ENCODE results near the gene EOMES.
A peak's percentile ranks its signal among the peaks of the same experiment; 100 is the strongest.
"Not testable (repeated sequence)": the region's sequence is repeated elsewhere in the genome, so short reads cannot be mapped to it uniquely, and the experiment has no call there.

The EOMES gene

DNA sequence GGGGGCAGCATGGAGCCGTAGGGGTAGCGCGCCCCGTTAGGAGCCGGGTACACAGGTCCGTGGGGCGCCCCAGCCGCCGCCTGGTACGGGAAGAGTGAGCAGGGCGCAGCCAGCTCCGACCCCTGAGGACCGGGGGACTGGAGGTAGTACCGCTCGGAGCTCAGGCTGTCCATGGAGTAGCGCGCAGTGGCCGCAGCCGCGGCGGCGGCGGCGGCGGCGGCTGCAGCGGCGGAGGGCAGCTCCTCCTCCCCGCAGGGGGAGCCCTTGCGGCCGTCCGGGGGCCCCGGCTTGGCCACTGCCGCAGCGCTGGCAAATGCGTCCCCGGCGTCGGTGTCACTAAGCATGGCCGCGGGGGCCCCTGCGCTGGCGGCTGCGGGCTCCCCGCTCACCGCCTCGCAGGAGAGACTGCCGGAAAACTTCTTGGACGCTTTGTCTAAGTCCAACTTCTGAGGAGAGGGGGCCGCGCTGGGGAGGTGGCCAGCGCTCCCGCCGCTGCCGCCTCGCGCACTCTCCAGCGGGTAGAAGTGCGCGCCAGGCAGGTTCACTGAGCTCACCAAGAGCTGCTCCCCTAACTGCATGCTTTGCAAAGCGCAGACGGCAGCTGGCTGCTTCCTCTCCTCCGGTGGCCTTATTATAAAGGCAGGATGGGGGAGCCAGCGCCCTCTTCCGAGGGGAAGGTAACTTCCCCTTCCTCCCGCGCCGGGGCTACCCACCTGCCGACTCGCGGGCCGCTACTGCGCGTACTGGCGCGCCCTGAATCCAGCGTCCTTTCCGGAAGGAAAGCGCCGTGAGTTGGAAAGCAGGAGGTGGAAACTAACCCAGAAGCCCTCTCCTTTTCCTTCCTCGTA is at the start of gene EOMES:
TSS of gene EOMES (minus strand) at position 607 of the 848 bp plus-strand sequence. CDS start at position 578, 29 bp downstream.
- DNase-seq (ENCODE audit: low read depth), result peak; percentile 50

- not testable (repeated sequence) for DNase-seq (ENCODE audit: low read depth)
Observed at GRCh38 chr3:27770384-27770783, 48.3 kb upstream of the EOMES start.

GRCh38 chr3:27767000-27767399 is 44.9 kb upstream of the EOMES start:
- no peak for DNase-seq (ENCODE audit: low read depth)

DNA sequence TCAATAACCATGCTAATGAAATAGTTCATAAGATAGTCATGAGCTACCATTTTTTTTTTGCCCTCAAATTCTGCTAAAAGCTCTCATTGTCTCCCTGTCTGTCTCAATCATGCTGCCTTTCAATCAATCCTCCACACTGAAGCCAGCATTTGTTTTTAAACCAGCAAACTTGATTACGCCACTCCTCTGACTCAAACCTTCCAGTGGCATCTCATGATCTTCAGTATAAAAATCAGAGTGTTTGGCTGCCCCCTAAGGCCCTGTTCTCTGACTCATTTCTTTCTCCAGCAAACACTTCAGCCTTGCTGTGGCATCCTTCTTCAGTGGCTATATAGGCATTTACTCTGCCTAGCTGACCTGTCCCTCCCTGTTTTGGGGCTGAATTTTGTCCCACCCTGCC is 36.0 kb upstream of the EOMES start:
- DNase-seq (ENCODE audit: low read depth), result peak; percentile 3

- DNase-seq (ENCODE audit: low read depth), result no peak
Observed at GRCh38 chr3:27756877-27757276, 34.8 kb upstream of the EOMES start.

GRCh38 chr3:27752926-27753325 is 30.8 kb upstream of the EOMES start:
- DNase-seq (ENCODE audit: low read depth), result no peak

DNA sequence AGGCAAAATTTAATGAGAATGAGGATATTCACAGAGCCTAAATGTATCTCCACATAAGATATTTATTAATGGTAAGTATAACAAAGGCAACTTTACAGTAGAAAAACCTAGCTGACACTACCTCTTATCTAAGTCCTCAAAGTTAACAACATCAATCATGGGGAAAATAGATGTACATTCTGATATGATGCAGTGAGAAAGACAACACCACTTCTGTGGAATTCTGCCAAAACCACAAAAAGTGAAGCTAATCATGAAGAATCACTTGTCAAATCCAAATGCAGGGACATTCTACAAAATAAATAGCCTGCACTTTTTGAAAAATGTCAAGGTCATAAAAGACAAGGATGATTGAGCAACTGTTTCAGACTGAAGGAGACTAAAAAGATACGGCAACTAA is 27.5 kb upstream of the EOMES start:
- DNase-seq (ENCODE audit: low read depth), result no peak

GRCh38 chr3:27746838-27747237 is 24.7 kb upstream of the EOMES start:
- no peak for DNase-seq (ENCODE audit: low read depth)

- DNase-seq (ENCODE audit: low read depth), result no peak
Observed at GRCh38 chr3:27740854-27741253, 18.7 kb upstream of the EOMES start.

DNA sequence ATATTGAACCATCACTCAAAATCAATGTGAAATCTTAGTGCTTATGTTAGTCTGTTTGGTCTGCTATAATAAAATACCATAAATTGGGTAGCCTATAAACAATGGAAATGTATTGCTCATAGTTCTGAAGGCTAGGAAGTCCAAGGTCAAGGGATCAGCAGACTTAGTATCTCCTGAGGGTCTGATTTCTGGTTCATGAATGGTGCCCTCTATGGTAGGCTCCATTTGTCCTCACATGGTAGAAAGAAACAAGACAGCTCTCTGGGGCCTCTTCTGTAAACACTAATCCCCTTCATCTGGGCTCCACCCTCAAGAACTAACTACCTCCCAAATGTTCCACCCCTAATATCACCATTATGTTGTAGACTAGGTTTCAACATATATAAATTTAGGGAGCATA is 15.0 kb upstream of the EOMES start:
- no peak for DNase-seq (ENCODE audit: low read depth)

GRCh38 chr3:27730774-27731659 is 8.9 kb upstream of the EOMES start:
- no peak for DNase-seq (ENCODE audit: low read depth)

DNA sequence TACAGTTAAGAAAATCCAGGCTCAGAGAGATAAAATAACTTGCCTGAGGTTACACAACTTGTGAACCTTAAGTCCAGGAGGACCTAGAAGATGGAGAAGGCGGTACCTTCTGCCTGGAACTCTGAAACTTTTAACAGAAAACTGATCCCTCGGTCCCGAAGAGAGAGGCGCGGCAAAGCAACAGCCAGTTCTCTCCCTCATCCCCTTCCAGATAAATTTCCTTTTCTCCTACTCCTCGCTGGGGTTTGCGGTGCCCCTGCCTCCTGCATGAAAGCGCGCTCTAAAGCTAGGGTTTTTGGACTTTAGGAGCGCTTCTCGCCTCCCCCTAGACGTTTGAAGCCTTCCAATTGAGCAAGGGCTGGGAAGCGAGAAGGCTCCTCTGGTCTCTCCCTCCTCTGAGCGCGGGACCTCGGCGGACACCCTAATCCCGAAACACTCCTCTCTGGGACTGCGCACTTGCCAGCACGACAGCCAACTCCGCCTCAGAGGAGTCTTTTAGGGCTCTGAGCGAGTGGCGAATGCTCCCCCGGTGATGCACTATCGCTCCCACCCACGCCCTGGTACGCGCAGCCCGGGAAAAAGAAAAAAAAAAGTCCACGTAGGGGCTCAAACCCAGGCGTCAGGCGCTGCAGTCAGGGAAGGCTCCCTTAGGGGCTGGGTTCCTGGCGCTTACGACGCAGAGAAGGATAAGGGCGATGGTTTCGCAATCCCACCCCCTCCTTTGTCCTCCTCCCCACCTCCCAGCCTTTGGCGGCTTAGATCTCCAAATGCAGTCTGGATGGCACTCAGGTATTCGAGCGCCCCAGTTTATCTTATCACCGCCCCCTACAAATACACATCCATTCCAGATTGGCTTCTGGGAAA is 7.9 kb upstream of the EOMES start:
- DNase-seq (ENCODE audit: low read depth), result peak; percentile 35

GRCh38 chr3:27729325-27729724 is 7.2 kb upstream of the EOMES start:
- no peak for DNase-seq (ENCODE audit: low read depth)

DNA sequence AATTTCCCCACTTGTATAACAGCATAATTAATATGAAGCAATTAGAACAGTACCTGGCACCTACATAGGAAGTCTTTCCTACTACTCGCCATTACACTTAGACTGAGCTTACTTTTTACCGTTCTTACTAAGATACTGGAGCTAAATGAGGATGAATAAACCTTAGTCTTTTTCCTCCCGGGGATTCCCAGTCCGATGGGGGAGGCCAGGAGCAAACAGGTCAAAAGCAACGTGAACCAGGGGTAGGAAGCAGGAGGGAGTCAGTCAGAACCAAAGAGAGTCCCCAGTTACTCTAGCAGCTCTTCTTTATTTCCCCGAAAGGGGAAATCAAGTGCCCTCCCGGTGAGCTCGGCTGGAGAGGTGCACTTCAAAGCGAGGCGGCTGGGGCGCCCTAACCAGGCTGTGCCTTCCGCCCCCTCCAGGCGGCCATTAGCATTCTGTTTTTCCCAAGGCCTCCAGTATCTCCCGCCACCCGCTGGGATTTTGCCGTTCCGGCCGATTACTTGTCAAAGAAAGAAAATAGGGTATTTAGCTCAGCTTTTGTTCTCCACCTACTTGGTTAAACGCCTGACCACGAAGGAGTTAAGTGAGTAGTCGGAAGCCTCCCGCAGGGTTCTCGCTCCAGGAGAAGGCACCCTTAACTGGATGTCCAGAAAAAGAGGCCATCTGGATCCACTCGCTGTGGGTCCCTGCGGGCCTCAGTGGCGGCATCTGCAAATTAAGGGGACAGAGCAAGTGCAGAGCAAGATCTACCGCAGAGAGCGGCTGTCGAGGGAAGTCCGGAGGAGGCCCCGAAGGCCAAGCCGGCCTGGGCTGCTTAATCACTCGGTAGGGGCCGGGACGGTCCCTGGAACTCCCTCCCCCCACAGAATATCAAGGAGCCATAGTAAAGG is 6.3 kb upstream of the EOMES start:
- no peak for DNase-seq (ENCODE audit: low read depth)

DNA sequence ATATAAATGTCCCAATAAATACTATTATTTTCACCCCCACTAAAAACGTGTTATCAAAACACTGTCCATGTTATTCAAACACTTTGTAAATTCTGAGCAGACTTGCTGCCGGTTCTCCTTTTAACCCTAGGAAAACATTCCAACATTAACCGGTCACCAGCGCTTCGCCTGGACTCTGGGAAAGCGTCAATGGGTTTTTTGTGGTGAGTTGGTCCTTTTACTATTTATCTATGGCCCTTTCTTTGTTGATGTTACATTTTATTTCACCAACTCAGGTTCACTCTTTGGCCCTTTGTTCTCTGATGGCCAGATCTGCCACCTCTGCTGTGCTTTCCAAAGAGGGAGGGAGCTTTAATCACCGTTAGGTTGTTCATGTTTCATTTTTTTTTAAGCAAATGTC is 4.1 kb upstream of the EOMES start:
- DNase-seq (ENCODE audit: low read depth), result no peak

- no peak for DNase-seq (ENCODE audit: low read depth)
Observed at GRCh38 chr3:27724459-27725197, 2.5 kb upstream of the EOMES start.

- DNase-seq (ENCODE audit: low read depth), result no peak
Observed at GRCh38 chr3:27723815-27724458, 1.8 kb upstream of the EOMES start.

DNA sequence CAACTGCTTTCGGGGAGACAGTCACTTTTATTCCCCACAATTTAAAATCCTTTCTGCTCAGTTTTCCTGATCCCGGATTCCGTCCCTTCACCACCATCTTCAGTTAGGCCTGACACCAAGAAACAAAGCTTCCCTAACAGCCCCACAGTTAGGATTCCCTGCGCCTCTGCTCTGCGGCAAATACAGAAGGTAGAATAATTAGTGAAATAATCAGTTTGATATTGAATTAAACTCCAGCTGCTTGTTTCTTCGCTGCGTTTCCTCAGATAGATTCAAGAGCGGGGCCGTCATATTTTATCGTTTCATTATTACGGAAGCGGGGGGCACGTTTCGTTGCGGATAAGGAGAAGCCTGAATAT is 1.3 kb upstream of the EOMES start:
- no peak for DNase-seq (ENCODE audit: low read depth)

DNA sequence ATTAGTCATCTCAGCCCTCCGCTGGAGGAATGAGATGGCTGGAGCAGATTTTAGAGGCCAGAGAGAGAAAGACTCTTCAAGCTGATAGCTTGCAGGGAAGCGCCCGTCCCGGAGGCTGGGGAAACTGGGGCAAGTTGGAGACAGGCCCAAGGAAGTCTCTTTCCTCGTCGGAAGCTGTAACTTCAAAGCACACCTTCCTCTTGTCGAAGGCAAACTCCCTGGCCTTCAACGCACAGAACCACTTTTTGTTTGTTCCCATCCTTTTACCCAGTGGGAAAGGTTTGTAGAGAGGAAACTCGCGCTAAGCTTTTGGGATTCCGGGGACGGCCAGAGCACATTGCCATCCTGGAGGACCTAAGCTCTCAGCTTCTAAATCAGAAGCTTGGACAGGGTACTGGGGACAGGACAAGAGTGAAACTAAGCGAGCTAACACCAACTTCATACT is 900 bp upstream of the EOMES start:
- DNase-seq (ENCODE audit: low read depth), result no peak
